Activated B cell treated with CpG ODN at 0.5 μM for 24 hours (primary cell): Measurements from ENCODE around the gene LOXHD1. TPM values are rescaled to one million over a fixed set of nuclear protein-coding genes. Genes with fewer than 3 reads are reported as not detected.

Experiments used
- ATAC-seq: fragments of 200-7000 bp; cut with Tn5 transposase; one replicate; pipeline ENCODE4 v1.10.0; 2021; ENCODE audit warnings: low read depth, mild to moderate bottlenecking, moderate library complexity
- CTCF ChIA-PET: fragments of 350-600 bp; sonication (Branson Sonifier 250); formaldehyde crosslinking; loops from one replicate; lab custom pipeline; 2021; ENCODE audit warnings: antibody characterized with exemption; lab: Charles Lee
- POLR2A ChIA-PET: fragments of 350-600 bp; sonication (Branson Sonifier 250); formaldehyde crosslinking; loops from one replicate; lab custom pipeline; 2021; ENCODE audit warnings: antibody characterized with exemption; lab: Charles Lee
- DNase-seq: peaks from one replicate; pipeline ENCODE4 v3.0.0; 2022
- H3K27ac Mint-ChIP-seq: one replicate; pipeline ENCODE4 v1.8.0; 2020; ENCODE audit warnings: mixed read lengths
- H3K27me3 Mint-ChIP-seq: one replicate; pipeline ENCODE4 v1.8.0; 2021; ENCODE audit warnings: mixed read lengths
- H3K36me3 Mint-ChIP-seq: one replicate; pipeline ENCODE4 v1.8.0; 2021; ENCODE audit warnings: low read depth, mixed read lengths
- H3K4me1 Mint-ChIP-seq: one replicate; pipeline ENCODE4 v1.8.0; 2021; ENCODE audit warnings: mixed read lengths
- H3K4me3 Mint-ChIP-seq: one replicate; pipeline ENCODE4 v1.8.0; 2020; ENCODE audit warnings: mild to moderate bottlenecking, mixed read lengths
- H3K9me3 Mint-ChIP-seq: one replicate; pipeline ENCODE4 v1.8.0; 2020; ENCODE audit warnings: mixed read lengths
- CTCF ChIP-seq: fragments of 200-600 bp; IDR thresholded peaks from one replicate; pipeline ENCODE4 v1.8.0; 2022; ENCODE audit warnings: antibody characterized with exemption, mild to moderate bottlenecking
- intact Hi-C: fragments of 100-400 bp; cut with micrococcal nuclease; formaldehyde crosslinking; loops from one replicate; pipeline ENCODE4 v1.15.1; 2024
- total RNA-seq: library from RNA; stranded (reverse); gene quantifications from 2 replicates; pipeline ENCODE4 v1.2.3, GENCODE V29; 2022

The LOXHD1 gene
- total RNA-seq, 1 donor from 2014 or later = not detected

DNA sequence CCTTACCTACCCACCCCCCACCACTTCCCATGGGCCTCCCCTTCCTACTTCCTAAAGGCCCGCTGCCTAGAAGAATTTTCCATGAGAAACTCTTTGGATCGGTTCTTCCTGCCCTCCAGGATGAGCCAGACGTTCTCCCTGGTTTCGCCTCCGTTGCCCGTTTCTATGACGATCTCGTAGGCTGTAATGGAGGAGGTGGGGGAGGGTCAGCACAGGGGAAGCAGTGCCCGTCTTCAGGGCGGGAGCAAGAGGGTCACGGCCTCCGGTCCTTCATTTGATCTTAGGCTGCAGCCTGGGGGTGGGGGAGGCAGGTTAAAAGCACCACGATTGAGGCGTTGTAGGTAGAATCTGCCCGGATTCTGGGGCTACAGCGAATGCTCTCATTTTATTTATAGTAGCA lies 172.0 kb downstream of the LOXHD1 start:
- intact Hi-C loops = no loop called here
- H3K27ac Mint-ChIP-seq = no peak overlapping the region
- DNase-seq = no peak
- H3K27me3 Mint-ChIP-seq = peaks cover 9% of the 10 kb centered on the region
- no peak for TF ChIP-seq CTCF
- no peak for ATAC-seq
- H3K4me1 Mint-ChIP-seq = no peaks in the 10 kb centered on the region
- ChIA-PET POLR2A (no interaction called here), CTCF (interaction anchor here (1.7 kb wide), 1 partner anchor 203 kb away, joined by 8 read pairs; no protein-coding TSS in a partner anchor)
- no peak overlapping the region for H3K4me3 Mint-ChIP-seq
- peaks cover 5% of the 10 kb centered on the region for H3K9me3 Mint-ChIP-seq
- no peaks in the 10 kb centered on the region for H3K36me3 Mint-ChIP-seq

DNA sequence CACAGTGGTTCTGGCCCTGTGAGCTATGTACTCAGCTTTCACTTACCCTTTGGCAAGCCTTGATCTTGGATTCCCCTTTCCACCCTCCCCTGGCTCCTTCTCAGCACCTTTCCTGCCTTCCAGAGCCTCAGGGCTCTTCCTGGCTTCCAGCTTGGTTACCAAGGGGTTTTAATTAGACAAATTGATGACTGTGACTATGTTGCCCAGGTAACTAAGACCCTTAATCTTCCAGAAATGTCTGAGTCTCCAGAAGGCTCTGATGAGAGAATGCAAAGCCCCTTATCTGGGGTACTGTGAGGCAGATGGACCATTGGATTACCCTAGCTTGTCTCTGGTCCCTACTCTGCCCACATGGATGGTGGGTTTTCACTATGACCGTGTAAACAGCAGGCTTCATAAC lies 174.2 kb downstream of the LOXHD1 start:
- ChIA-PET CTCF (interaction anchor here (0.8 to 4.6 kb wide), 5 partner anchors 15 to 336 kb away, joined by 3 to 29 read pairs (median 5); a partner anchor contains a TSS), POLR2A (no interaction called here)
- Mint-ChIP-seq H3K9me3 (peaks cover 5% of the 10 kb centered on the region), H3K4me3 (no peak overlapping the region), H3K4me1 (no peaks in the 10 kb centered on the region), H3K27me3 (peaks cover 13% of the 10 kb centered on the region), H3K27ac (no peak overlapping the region), H3K36me3 (no peaks in the 10 kb centered on the region)
- no peak for ATAC-seq
- no peak for TF ChIP-seq CTCF
- intact Hi-C loops = no loop called here
- DNase-seq = no peak

- POLR2A ChIA-PET = no interaction called here
- TF ChIP-seq CTCF = no peak
- DNase-seq = no peak
- Mint-ChIP-seq H3K9me3 (peaks cover 5% of the 10 kb centered on the region), H3K27ac (no peak overlapping the region), H3K4me3 (no peak overlapping the region), H3K4me1 (no peaks in the 10 kb centered on the region), H3K27me3 (peaks cover 13% of the 10 kb centered on the region), H3K36me3 (no peaks in the 10 kb centered on the region)
- no peak for ATAC-seq
- CTCF ChIA-PET = interaction anchor here (1.5 to 4.6 kb wide), 4 partner anchors 201 to 335 kb away, joined by 3 to 29 read pairs (median 8); a partner anchor contains a TSS
- intact Hi-C loops = loop anchor here (1.0 kb wide), 3 partner anchors 176 to 309 kb away; no protein-coding TSS in a partner anchor
Measured at GRCh38 chr18:46481847-46482245, 175.2 kb downstream of the LOXHD1 start.

DNA sequence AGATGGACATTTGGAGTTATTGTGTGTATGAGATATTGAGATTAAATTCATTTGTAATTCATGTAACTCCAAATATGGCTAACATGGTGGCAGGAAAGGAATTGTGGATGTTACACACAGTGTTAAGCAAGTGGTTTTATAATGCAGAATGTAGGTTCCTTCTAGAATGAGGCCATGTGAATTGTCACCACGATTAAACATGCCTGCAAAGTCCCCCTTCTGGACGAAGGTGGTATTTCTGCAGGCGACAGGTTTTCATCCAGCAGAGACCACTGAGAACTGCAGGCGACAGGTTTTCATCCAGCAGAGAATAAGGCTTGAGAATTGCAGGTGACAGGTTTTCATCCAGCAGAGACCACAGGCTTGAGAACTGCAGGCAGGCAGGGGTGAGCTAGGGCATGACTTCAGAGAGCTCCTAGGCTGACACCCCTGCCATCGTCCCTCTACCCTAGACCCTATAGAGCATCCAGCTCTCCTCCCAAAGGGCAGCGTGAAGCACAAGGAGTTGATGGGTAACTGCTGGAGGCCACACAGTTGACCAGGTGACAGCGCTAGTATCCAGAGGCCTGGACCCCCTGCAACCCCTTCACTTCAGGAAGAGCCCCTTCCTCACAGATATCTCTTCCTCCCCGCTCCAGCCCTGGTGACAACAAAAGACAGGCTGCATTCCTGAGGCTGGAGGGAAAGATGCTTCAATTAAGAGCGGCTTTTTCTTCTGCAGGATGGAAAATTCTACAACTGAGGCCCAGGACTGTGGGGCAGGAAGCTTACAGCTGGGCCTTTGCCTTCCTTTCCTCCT lies 175.8 kb downstream of the LOXHD1 start:
- ChIA-PET CTCF (interaction anchor here (3.3 to 4.6 kb wide), 2 partner anchors 201 to 308 kb away, joined by 12 to 29 read pairs; a partner anchor contains a TSS), POLR2A (no interaction called here)
- Mint-ChIP-seq H3K27ac (no peak overlapping the region), H3K9me3 (peaks cover 5% of the 10 kb centered on the region), H3K27me3 (peaks cover 13% of the 10 kb centered on the region), H3K4me3 (no peak overlapping the region), H3K36me3 (no peaks in the 10 kb centered on the region), H3K4me1 (no peaks in the 10 kb centered on the region)
- DNase-seq (no peak), ATAC-seq (peak; percentile 45)
- intact Hi-C loops = loop anchor here (1.0 kb wide), 3 partner anchors 177 to 308 kb away; no protein-coding TSS in a partner anchor
- no peak for TF ChIP-seq CTCF

DNA sequence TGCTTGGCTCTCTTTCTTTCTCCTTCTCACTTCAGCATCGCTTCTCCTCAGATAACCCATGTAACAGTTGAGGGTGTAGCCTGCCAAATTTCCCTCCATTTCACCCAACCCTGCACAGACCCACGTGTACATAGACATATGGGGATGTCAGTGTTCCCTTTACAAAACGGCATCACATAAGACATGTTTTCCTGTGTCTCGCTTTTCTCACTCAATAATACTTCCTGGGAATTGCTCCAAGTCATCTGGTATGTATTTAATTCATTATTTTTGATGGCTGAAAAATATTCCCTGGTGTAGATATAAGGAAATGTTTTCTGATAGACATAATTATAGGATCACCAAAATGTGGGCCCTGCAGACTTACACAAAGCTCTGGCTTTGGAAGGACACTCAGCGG lies 176.8 kb downstream of the LOXHD1 start:
- ATAC-seq (no peak), DNase-seq (no peak)
- ChIA-PET POLR2A (no interaction called here), CTCF (interaction anchor here (3.3 to 4.6 kb wide), 2 partner anchors 200 to 307 kb away, joined by 12 to 29 read pairs; a partner anchor contains a TSS)
- Mint-ChIP-seq H3K36me3 (no peaks in the 10 kb centered on the region), H3K9me3 (peaks cover 5% of the 10 kb centered on the region), H3K27ac (no peak overlapping the region), H3K4me3 (no peak overlapping the region), H3K4me1 (no peaks in the 10 kb centered on the region), H3K27me3 (peaks cover 13% of the 10 kb centered on the region)
- intact Hi-C loops = no loop called here
- no peak for TF ChIP-seq CTCF
